HG03521 (cell line): ENCODE data around the gene PKHD1.

Experiments used
- ATAC-seq: cut with Tn5 transposase; IDR thresholded peaks from one replicate; pipeline ENCODE4 v1.9.1; 2021; ENCODE audit warnings: mild to moderate bottlenecking, moderate library complexity; ENCODE audit not compliant: unreplicated experiment

Gene PKHD1

DNA sequence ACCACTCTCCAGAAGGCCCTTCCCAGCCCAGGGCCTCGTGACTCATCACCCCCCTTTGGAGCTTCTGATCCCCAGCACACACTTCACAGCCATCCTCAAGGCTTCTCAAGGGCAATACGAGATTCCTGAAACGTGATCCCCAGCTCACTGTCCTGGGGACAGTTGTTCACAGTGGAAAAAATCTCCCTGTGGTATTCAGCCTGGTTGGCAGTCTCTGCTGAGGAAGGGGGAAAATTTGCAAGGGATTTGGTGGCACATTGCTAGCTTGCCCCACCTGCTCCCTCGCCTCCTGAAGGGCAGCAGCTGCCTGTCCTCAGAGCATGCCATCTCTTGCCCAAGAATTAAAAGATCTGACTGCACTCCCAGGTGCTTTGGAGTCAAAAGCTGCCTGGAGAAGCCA is 20.7 kb upstream of the PKHD1 start:
- no peak for ATAC-seq

DNA sequence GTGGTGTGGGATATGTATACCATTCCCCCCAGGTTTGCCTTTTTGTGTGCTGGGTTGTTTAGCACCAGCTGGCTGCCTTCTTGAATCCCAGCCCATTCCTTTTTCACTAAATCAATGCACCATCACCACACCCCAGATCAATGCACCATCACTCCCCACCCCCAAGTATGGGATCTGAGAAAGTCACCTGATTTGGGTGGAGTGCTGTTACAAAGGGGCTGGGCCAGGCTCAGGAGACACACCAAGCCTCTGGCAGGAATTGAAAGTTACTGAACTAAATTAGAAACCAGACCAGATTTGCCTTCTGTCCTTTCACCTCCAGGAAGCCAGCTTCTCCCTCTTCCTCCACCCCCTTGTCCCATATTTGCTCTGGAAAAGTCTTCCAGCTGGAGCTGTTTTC is 19.6 kb upstream of the PKHD1 start:
- no peak for ATAC-seq

GRCh38 chr6:52104979-52105378 is 17.6 kb upstream of the PKHD1 start:
- no peak for ATAC-seq

GRCh38 chr6:52103623-52104022 is 16.2 kb upstream of the PKHD1 start:
- ATAC-seq: no peak

- ATAC-seq: no peak
Measured at GRCh38 chr6:52102405-52102804, 15.0 kb upstream of the PKHD1 start.

- no peak for ATAC-seq
Measured at GRCh38 chr6:52098721-52099120, 11.3 kb upstream of the PKHD1 start.

DNA sequence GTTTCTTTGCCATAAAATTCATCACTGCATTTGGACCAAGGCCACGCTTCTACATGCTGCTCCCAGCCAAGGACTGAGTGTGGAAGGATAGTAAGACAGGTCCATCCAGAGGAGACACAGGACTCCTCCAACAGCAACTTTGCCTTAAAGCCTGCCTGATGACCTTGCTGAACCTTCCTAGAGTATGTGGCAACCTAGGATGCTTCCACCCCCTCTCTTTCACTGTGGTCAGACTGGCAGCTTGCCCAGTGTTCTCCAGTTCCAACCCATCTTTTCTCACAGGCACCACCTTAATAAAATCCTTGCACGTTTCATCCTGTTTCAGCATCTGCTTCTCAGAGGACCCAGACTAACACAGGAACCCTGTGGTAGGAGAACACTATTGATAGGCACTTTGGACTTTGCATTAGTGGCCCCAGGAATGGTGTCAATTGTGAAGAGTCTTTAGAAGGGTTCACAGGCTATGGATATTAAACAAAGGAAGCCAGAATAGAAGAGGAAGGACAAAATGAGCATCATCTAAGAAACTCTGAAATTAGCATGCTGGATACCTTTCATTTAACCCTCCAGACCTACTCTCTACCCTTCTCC is 2.4 kb upstream of the PKHD1 start:
- ATAC-seq: no peak

- no peak for ATAC-seq
Measured at GRCh38 chr6:52086741-52087140, 672 bp downstream of the PKHD1 start.

GRCh38 chr6:52081237-52081636 is 6.2 kb downstream of the PKHD1 start:
- ATAC-seq: no peak

DNA sequence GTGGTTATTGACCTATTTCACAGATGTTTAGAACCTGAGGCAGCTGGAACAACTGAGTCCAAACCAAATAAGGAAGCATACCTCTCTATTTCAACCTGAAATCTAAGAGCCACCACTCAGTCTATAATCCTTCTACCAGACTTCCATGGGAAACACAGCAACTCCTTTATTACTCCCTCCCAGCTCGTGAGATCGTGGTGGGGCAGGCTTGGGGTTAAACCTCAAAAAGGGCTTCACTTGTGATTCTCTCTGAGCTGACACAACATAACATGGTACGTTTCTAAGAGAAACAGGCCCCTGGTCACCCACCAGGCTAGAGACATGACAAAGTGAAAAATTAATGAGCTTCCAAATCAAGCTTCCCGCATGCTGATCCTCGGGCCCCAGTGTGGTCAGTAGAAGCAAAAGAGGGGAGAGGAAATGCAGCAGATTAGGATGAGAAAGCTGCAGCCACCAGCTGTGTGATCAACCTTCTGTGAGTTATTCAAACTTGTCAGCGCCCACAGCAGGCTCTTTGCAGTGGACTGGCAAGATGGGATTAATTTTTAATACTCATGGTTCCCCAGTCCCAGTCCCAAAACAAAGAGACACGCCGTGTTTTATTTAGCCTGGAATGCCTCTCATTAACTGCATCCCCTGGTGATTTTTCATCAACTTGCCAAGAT is 9.3 kb downstream of the PKHD1 start:
- no peak for ATAC-seq

DNA sequence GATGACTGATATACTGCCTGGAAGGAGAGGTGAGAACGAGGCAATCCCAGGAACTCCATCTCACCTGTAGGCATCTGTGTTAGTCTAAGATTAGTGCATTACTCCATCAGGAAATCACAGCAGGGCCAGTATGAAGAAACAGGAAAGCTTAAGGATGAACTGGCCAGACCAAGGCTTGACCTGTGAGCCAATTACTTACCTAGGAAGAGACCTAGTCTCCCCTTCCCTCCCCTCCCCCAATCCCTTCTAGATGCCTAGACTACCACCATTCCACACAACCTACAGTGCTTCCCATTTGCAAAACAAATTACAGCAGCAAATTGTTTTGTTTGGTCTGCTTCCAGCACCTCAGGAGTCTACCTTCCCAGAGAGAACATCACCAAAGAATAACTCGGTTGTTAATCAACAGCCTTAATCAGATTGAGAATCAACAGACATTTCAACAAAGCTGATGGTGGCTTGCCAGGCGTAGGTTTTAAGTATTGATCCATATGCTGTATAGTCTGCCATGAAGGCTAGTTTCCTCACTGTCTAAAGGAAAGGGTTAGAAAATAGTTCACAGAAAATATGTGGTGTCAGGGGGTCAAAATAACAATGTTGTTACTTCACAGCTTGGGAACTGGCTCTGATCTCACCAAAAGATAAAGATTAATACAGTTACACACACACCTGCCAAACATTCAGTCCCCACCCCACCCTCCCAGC is 10.1 kb downstream of the PKHD1 start:
- ATAC-seq: no peak

- ATAC-seq: no peak
Measured at GRCh38 chr6:52076791-52077179, 10.6 kb downstream of the PKHD1 start.

DNA sequence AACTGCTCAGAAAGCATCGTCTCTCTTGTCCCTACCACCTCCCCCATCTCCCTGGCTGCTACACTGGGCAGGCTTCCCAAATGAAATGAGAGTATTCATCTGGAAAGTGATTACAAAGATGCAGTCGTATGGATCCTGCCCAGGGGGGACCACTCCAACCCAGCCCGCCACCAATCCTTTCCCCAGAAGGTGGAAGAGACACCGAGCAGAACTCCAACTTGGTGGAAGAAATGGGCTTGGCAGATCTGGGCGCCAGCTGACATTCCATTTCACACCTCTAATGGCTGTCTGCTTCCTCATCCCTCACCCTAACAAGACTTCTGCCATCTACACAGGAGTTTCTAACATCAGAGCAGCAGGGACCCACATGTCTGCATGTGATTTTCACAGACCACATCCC is 12.7 kb downstream of the PKHD1 start:
- ATAC-seq: no peak

DNA sequence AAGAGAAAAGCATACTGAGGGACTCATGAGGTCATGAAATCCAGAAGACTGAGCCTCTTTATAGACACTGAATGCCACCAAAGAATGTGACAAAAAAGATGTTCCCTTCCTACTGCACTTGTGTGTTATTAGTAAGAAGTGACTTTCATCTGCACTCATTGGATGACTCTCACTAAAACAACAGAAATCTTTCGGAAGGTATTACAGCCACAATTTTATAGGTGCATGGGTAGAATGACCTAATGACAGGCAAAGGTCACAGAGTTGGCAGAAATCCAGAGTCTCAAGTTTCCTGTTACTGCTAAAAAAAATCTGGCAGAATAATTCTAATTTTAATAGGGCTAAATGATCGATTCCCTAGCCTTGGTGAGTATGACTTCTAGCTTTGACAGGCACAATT is 13.3 kb downstream of the PKHD1 start:
- ATAC-seq: no peak

GRCh38 chr6:52065621-52066020 is 21.8 kb downstream of the PKHD1 start:
- ATAC-seq: no peak

DNA sequence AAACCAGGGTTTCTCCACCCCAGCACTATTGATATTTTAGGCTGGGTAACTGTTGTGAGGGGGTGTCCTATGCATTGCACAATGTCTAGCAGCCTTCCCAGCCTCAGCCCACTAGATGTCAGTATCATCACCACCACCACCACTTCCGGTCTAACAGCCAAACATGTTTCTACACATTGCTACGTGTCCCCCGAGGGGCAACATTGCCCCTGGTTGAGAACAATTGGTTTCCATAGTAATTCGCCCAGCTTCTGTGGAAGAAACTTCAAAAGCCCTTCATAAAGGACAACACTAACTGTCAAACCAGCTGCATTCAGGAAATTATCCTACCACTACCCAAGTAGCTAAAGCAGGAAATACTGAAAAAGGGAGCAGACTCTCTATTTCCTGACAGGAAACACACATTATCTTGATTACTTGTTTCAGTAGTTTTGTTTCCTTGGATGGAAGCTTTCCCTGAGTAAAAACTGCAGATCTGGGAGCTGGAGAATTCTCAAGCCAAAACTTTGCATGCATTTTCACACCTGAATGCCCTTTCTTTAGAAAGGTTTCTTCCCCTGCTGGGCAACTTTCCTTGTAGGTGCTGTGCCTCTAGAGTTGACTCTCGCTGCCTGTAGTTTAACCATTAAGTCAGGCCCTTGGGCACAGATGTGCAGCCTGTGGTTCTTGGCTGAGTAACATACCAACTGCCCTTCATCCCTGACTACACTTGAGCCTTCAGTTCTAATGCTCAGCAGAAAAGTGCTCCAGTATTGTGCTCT is 23.6 kb downstream of the PKHD1 start:
- ATAC-seq: peak; percentile 99

- ATAC-seq: no peak
Measured at GRCh38 chr6:52061481-52061880, 25.9 kb downstream of the PKHD1 start.

- ATAC-seq: no peak
Measured at GRCh38 chr6:52059821-52060220, 27.6 kb downstream of the PKHD1 start.

DNA sequence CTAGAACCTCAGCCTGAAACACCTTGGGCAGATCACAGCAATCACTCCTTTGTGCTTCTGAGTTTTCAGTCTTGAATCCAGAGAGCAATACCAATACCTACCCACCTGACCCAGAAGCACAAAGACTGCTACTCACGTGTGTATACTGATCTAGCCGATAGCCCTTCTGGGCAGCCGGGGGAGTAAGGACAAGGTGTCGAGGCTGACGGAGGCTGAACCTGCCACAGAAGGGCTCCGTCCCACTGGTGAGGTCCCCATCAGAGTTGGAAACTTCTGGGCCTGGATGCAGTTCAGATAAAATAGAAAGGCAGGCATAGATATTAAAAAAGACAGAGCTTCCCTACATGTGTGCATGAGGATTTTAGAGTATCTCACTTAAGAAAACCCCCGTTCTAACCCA is 32.0 kb downstream of the PKHD1 start:
- no peak for ATAC-seq

DNA sequence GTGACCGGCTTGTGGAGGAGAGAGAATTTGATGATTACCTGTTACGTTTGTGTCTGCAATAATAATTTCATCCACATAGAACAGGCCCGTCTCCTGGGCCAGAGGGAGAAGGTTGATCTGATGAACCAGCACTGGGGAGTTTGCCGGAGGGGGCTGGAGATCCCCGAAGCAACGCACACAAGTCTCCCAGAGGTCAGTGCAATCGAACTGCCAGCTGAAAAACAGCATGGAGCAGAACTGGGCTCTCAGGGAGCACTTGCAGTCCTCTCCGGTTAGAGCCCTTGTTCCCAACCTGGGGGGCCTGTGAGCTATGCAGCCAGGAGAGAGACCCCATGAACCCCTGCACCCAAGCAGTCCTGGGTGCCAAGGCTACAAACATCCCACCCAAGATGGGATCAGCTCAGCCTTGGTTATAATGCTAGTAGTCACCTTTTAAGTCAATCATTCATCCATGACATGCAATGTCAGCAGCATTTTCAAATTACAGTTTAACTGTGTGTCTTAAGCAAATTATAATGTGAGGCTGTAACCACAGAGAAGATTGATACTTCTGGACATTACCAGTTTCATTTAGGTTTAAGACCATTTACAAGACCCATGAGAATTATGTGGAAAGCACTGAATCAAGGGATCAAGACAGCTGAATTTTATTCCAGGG is 34.2 kb downstream of the PKHD1 start:
- ATAC-seq: no peak

DNA sequence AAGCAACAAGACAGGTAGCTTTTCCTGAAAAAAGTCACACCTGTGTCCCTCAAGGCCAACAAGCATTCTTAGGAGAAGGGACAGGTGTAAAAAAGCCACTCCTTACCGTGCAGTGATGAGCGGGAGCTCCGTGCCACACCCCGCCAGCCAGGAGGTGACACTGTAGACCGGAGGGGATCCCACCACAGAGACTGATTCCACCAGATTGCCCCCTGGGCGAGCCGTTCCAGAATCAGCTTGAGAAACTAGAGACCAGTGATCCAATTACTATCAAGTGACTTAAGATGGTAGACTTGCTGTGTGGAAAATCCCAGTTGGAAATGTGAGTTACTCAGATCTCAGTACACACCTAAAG is 37.4 kb downstream of the PKHD1 start:
- no peak for ATAC-seq
